COLO829 (cell line): Measurements from ENCODE around the gene FBXW10B.
"Not testable (repeated sequence)": the region's sequence is repeated elsewhere in the genome, so short reads cannot be mapped to it uniquely, and the experiment has no call there.

Experiments
- DNase-seq: peaks from one replicate; pipeline ENCODE4 v3.0.0; 2012; ENCODE audit warnings: low spot score

FBXW10B gene

DNA sequence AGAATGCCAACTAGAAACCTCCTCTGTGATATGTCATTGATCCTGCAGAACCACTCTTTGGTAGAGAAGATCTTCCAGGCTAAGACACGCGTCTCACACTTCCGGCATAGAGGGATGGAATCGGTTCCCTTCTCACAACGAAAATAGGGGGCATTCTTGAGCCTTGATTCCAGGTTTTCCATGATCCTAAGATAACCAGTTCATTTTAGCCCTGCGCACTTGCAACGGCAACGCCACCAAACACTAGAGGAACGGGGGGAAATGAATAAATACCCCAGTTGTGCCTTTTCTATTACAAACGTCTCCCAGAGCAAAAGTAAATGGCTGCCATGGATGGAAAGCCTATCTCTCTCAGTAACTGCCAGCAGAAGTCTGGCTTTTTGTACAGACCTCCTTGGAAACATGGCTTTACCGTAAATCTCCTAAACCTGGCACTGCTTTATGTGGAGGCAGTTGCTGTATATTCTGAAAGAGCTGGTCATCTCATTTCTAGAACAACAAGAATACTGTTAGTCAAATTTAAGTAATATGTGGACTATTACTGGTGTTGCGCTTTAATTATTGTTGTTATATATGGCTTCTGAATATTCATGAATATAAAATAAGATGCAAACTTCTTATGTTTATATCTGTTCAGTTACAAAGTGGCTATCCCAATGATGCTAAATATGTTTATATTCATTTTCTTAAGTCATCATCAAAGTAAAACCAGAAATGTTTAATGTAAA, at the start of gene FBXW10B:
FBXW10B (minus strand) TSS at position 374 of the 728 bp plus-strand sequence; CDS start at position 182, 192 bp downstream.
- DNase-seq = not testable (repeated sequence)

DNA sequence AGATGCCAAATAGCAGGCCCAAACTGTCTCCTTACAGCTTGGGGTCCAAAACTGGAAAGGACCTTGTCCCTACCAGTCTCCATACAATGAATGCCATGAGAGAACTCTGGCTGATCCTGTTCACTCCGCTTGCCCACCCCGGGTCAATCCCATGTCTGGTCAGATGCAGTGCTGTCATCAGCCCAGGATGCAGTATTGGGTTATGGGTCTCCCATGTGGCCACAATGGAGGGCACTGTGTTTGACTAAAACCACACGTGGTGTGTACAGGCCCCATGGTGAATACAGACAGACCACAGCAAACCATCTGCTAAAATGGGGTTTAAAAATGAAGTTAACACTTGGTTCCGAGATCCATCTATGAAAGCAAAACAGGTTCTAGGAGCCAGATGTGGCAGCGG, 44.2 kb upstream of the FBXW10B start:
- no peak for DNase-seq

DNA sequence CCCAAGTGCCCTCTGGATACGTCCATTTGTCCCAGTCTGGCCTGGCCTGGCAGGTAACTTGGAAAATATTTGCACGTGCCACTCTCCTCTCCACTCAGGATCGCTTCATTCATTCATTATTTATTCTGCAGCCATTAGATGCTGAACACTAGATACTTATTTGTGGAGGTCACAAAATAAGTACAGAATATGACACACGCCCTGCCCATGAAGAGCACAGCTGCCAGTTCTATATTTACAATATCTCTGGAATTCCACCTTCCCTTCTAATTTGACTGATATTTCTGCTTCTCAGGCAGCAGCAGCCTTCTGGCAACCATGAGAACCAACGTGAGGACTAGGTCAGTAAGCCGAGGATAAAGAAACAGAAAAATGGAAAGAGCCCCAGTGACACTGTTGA, 43.7 kb upstream of the FBXW10B start:
- DNase-seq = no peak

DNA sequence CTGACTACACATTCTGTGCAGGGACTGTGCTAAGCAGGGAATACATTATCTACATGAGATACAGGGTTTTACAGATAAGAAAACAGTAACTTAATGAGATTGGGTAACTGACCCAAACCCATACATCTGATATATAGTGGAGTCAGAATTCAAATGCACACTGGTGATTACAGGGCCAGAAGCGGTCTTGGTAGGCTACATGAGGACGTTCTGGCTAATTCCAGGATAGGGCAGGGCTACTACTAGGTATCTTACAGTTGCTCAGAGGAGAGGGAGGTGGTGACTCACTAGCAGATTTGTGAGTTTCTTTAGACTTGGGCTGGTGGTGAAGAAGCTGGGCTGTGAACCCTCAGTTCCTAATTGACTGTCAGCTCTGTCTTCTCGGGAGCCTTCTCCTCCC, 43.2 kb upstream of the FBXW10B start:
- DNase-seq = no peak

DNA sequence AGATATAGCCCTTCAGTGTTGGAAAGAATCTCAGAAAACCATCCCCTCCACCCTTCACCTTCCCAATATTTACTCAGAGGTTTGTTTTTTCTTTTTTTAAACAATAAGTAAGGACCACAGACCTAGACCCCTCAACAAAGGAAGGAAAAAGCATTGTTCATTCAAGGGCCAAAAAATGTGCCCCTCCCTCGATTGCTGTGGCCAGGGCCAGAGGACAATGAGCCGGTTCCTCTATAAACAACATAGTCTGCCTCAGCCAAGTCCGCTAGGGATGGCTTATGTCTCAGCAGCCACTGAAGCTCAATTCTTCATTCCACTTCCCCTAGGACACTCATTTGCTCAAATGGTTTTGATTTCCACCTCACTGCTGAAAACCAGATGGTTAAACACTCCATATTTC, 40.6 kb upstream of the FBXW10B start:
- no peak for DNase-seq

GRCh38 chr17:15659663-15660062, 40.2 kb upstream of the FBXW10B start:
- DNase-seq = no peak

DNA sequence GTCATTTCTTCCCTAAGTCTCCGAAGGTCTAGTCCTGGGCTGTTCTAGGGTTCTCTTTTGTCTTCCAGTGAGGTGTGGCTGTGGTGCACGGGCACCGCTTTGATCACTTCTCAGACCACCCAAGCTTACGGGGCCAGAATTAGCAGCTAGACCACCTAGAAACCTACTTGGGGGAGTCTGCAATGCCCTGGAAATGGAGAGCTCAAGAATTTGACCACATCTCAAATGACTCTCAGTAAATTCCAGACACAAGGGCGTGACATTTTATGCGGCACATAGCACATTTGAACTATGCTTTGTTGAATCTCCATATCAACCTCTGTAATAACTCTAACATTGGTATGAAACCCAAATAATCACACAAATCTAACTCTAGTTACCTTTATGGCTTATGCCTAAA, 39.7 kb upstream of the FBXW10B start:
- no peak for DNase-seq

GRCh38 chr17:15658296-15658695, 38.8 kb upstream of the FBXW10B start:
- no peak for DNase-seq

DNA sequence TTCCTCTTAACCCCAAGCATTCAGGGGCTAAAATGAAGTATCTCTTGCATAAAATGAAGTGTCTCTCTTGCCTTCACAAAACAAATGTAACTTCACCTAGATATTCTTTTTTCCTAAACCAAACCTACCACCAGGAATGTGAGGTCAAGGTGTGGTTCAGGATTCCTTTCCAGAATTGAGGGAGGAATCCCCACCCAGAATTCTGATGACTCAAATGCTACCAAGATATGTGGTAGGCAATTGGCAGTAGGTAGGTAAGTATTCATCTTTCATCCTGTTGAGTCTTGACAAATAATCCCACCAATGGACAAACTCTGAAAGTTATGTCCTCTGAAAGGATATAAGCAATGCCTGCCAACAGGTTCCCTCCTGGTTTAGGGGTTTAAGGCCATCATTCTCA, 38.4 kb upstream of the FBXW10B start:
- no peak for DNase-seq

DNA sequence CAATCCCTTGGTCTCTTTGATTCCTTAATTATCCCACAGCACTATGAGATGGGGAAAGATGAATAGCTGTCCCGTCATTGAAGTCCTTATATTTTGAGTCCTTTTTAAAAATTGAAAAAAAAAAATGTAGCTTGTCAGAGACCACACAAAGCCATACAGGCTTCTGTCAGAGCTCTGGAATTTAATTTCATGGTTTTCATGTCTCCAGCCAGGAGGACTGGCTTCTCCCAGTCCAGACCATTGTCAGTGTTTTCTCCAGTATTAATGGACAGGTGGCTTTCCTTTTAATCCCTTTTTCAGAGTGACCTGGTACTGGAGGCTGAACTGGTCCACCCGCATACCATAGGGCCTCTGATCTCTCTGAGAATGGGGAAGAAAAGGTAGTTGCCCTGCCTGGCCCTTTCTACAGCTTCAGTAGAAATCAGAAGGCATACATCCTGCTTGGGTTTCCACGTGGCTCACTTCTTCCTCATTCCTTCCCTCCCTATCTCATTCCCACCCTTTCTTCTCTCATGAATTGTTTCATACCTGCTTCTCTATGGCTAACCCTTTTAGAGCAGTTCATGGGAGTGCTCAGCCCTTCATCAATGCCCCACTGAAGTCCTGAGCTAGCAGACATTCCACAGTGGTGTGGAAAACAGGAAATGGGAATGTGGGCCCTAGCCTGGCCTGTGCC, 35.5 kb upstream of the FBXW10B start:
- no peak for DNase-seq

DNA sequence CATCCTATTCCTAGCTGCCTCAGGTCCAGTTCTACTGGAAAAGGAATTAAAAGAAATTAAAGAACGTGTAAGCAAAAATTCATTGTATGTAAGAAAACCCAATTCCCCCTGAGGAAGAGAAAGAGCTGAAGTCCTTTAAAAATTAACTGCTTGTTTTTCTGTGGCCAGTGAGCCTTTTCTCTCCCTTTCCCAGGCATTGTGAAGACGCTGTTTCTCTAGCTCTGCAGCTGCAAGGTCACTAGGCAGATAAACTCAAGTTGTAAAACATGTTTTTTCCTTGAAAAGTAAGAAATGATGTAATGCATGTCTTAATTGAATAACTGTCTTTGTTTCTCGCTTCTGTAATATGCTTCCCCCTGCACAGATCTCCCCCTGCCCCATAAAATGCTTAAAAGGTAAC, 34.9 kb upstream of the FBXW10B start:
- not testable (repeated sequence) for DNase-seq

DNA sequence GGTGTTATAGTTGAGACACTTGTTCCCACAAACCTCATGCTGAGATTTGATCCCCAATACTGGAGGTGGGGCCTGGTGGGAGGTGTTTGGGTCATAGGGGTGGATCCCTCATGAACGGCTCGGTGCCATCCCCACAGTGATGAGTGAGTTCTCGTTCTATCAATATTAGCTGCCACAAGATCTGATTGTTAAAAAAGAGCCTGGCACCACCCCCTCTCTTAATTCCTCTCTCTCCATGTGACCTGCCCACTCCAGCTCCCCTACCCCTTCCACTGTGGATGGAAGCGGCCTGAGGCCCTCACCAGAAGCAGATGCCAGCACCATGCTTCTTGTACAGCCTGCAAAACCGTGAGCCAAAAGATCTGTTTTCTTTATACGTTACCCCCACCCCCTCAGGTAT, 33.5 kb upstream of the FBXW10B start:
- no peak for DNase-seq

DNA sequence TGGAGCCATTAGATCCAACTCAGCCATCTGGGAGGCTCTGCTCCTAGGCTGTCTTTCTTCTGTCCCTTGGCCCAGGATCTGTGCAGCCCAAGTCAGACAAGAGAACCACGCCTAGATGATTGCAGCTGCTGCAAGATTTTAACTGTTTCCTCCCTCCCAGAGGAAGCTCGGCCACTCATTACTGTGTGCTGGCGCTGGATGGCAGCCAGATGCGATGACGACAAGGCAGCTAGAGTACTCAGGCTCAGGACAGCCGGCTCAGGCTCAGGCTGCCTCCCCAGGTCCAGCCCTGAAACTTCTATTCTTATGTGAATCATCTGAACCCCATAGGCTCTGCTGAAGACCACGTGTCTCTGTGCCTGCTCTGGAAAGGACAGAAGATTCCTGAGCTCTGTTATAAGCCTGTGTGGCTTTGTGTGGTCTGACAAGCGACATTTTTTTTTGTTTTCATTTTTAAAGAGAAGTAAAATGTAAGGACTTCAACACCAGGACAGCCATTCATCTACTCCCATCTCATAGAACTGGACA, 32.1 kb upstream of the FBXW10B start:
- peak; percentile 68 for DNase-seq

DNA sequence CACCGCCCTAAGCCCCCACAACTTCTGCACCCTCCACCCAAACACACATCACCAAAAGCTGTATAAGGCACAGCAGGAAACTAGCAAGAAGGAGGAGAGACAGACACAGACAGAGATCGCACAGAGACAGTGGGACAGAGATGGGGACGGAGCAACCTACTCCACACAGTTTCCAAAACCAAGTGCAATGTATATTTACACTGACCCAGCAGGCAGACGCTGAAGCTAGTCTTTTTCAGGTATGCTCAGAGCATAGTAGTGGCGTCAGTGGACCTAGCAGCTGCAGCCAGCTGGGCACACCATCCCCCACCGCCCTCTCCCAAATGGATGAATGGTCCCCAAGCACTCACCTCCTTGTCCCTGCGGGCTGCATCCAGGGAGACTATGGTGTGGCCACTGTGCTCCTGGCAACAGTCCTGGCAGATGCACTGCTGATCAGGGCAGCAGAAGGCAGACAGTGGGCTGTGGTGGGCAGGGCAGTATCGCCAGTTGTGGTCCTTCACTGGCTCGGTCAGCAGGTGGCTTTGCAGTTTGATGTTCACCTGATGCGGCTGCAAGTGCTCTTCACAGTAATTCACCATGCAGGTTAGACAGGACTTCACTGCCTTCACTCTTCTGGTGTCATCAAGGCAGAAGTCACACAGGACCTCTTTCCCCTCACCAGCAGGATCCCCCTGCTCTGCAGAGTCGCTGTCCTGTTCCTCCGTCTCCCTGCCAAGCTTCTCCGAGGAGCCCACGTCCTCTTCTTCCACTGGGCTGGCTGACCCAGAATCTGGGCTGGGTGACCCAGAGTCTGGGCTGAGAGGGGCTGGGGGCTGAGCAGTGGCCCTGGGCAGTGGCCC, 31.5 kb upstream of the FBXW10B start:
- DNase-seq = no peak

DNA sequence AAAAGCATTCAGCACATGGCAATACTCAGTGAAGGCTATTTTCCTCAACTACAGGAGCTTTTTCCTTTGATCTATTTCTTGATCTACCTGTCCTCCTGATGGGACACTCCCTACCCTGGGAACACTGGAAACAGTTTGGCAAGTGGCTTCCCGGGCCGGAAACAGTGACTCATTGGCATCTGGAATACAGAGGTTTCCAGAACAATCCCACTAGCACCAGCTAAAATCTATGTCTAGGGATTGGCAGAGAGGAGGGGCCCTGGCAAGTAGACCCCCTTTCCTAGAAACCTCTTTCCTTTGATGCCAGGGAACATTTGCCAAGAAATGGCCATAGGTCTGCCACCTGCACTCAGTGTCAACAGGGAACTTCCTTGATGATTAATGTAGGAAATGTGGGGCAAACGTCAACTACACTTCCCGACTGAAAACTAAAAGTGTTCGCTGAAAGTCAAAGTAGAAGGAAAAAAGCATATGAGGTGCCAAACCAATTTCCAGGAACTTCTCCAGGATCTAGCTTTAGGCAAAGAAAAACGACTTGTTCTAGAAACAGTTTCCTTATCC, 30.4 kb upstream of the FBXW10B start:
- DNase-seq = no peak

DNA sequence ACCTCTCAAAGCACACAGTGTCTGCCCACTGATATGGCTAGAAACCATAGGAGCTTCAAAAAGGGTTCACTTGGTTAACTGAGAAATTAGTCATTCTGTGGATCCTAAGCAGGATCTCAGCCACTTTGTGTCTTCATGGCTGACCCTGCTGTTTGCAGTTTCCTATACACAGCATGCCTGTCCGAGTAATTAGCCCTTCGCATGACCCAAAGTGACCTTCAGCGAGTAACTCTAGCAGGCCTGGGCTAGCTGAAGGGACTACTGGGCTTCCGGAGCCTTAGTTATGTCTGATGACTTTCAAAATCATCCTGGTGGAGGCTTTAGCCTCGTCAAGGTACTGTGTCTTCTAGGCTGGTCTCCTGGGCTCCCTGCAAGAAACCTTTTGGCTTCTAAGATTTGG, 28.9 kb upstream of the FBXW10B start:
- DNase-seq = no peak

DNA sequence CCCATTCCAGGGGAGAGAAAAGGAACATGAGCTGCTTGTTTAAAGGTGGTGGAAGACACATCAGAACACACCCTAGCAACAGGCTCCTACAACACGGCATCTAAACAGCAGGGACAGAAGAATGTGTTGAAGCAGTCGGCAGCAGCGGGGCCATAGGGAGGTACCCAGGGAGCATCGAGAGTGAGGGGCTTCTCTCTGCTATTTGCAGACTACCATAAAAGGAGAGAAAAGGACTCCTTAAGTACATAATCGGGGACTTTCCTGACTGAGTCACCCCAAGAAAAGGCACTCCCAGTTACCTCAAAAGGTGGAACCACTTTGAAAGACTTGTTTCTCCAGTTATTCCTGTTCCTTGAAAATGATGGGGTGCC, 26.4 kb upstream of the FBXW10B start:
- DNase-seq = not testable (repeated sequence)

GRCh38 chr17:15645099-15645941, 25.8 kb upstream of the FBXW10B start:
- not testable (repeated sequence) for DNase-seq

DNA sequence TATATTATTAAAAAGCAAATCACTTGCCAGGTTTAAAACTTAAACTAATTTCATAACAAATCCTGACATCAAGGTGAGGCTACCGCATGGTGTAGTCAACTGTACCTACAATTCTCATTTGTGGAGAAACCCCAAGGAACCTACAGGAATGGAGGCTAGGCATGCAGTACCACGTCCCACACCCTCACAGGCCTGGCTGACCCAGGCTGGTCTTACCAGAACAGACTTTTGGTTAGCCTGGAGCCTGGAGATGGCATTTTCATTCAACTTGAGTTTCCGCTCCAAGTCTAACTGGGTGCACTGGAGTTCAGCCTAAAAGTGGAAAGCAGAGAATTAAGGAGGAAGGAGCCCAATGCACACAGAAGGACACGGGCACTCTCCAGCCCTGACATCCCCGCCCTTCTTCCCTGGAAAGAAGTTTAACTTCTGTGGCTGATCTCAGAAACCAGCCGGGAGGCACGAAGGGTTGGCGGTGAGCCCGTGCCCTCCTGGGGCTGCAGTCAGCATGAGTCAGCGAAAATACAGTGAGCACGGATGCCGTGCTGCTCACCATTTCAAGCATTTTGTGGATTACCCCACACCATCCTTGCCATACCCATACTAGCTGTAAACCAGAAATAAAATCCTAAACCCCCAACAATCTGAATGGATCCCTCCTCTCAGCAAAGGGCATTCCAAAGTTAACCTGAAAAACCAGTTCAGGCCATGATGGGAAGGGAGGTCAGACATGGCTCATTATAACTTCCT, 23.2 kb upstream of the FBXW10B start:
- DNase-seq = not testable (repeated sequence)

- not testable (repeated sequence) for DNase-seq
Measured at GRCh38 chr17:15642014-15642413, 22.5 kb upstream of the FBXW10B start.
